Uterus (tissue), 2 donors: Measurements from ENCODE around the gene NSMF.

Source experiments
- CTCF ChIP-seq, 4 experiments: fragments of 200-600 bp in 2 of 4; fragments of 450-650 bp in 2 of 4; sonication (generic) in 2 of 4; IDR thresholded peaks; one replicate each; pipeline ENCODE4 v1.5.1; 2016 to 2019; ENCODE audit warnings: antibody characterized with exemption in 4 of 4, mild to moderate bottlenecking in 2 of 4, moderate library complexity in 1 of 4
- POLR2A ChIP-seq, 2 donors: fragments of 450-650 bp; IDR thresholded peaks; one replicate each; pipeline ENCODE4 v1.6.1; 2016; ENCODE audit warnings: antibody characterized with exemption in 2 of 2, mild to moderate bottlenecking in 1 of 2, moderate library complexity in 1 of 2

- TF ChIP-seq CTCF (IDR thresholded peaks at IDR 0.05) (no peak), POLR2A (IDR thresholded peaks at IDR 0.05) (no peak)
Observed at GRCh38 chr9:137405677-137406081, 53.5 kb downstream of the NSMF start.
